ENCODE results near the gene YIF1B.
"Not testable (repeated sequence)": the region's sequence is repeated elsewhere in the genome, so short reads cannot be mapped to it uniquely, and the experiment has no call there.

Gene YIF1B, protein sequence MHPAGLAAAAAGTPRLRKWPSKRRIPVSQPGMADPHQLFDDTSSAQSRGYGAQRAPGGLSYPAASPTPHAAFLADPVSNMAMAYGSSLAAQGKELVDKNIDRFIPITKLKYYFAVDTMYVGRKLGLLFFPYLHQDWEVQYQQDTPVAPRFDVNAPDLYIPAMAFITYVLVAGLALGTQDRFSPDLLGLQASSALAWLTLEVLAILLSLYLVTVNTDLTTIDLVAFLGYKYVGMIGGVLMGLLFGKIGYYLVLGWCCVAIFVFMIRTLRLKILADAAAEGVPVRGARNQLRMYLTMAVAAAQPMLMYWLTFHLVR

DNA sequence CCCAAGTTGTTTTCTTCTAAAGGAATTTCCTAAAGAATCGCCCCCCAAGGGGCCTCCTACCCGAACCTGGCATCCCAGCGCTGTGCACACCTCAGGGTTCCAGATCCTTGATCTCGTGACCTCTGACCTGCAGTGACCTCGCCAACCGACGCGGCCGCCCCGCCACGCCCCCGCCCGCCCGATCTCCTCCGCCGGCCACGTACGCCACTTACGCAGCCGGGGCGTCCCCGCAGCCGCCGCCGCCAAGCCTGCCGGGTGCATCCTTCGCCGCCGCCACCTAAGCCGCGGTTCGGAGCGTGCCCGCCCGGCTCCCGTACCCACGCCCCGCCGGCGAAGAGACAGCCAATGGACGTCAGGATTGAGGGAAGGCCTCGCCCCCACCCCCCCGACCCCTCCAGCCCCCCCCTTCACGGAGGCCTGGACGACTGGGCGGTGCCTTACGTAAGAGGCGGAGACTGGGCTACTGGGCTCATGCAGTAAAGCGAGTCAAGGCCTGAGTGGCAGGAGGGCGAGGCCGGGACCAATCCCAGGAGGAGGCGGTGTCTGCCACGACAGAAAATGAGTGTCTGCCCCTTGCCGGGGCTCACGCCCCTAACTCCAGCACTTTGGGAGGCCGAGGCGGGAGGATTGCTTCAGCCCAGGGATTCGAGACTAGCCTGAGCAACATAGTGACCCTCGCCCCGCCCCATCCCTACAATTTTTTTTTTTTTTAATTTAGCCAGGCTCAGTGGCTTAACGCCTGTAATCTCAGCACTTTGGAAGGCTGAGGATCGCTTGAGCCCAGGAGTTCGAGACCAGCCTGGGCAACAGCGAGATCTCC, at the start of gene YIF1B:
Gene YIF1B, minus strand, starts transcription at position 291 of the 820 bp plus-strand sequence. Its CDS starts 30 bp downstream, at position 261.
- DNase-seq: peak; percentile 95
- Mint-ChIP-seq H3K27ac (peak within 1 kb of the TSS; percentile 91), H3K9me3 (no peaks in the 10 kb centered on the region), H3K4me1 (peaks cover 23% of the 10 kb centered on the region), H3K36me3 (ENCODE audit: low read depth) (no peaks in the 10 kb centered on the region), H3K4me3 (peak within 1 kb of the TSS; percentile 90), H3K27me3 (ENCODE audit: low read depth, poor library complexity) (peaks cover 53% of the 10 kb centered on the region)
- TF ChIP-seq, protein P1, sequence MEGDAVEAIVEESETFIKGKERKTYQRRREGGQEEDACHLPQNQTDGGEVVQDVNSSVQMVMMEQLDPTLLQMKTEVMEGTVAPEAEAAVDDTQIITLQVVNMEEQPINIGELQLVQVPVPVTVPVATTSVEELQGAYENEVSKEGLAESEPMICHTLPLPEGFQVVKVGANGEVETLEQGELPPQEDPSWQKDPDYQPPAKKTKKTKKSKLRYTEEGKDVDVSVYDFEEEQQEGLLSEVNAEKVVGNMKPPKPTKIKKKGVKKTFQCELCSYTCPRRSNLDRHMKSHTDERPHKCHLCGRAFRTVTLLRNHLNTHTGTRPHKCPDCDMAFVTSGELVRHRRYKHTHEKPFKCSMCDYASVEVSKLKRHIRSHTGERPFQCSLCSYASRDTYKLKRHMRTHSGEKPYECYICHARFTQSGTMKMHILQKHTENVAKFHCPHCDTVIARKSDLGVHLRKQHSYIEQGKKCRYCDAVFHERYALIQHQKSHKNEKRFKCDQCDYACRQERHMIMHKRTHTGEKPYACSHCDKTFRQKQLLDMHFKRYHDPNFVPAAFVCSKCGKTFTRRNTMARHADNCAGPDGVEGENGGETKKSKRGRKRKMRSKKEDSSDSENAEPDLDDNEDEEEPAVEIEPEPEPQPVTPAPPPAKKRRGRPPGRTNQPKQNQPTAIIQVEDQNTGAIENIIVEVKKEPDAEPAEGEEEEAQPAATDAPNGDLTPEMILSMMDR (IDR thresholded peaks at IDR 0.05): no peak

DNA sequence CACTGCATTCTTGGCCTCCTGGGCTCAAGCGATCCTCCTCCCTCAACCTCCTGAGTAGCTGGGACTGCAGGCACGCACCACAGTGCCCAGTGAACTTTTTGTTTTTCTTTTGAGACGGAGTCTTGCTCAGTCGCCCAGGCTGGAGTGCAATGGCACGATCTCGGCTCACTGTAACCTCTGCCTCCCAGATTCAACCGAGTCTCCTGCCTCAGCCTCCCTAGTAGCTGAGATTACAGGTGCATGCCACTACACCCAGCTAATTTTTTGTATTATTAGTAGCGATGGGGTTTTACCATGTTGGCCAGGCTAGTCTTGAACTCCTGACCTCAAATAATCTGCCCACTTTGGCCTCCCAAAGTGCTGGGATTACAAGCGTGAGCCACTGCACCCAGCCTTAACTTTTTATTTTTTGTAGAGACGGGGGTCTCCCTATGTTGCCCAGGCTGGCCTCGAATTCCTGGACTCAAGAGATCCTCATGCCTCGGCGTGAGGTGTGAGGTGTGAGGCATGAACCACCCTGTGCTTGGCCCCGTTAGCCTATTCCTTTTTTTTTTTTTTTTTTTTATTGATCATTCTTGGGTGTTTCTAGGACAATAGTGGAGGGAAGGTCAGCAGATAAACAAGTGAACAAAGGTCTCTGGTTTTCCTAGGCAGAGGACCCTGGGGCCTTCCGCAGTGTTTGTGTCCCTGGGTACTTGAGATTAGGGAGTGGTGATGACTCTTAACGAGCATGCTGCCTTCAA, 47.4 kb upstream of the YIF1B start:
- not testable (repeated sequence) for DNase-seq; H3K36me3 Mint-ChIP-seq (ENCODE audit: low read depth); H3K27ac Mint-ChIP-seq
- H3K4me1 Mint-ChIP-seq: peaks cover 12% of the 10 kb centered on the region
- H3K4me3 Mint-ChIP-seq: peak overlapping the region; percentile 84
- peaks cover 14% of the 10 kb centered on the region for H3K9me3 Mint-ChIP-seq
- peaks cover 63% of the 10 kb centered on the region for H3K27me3 Mint-ChIP-seq (ENCODE audit: low read depth, poor library complexity)

DNA sequence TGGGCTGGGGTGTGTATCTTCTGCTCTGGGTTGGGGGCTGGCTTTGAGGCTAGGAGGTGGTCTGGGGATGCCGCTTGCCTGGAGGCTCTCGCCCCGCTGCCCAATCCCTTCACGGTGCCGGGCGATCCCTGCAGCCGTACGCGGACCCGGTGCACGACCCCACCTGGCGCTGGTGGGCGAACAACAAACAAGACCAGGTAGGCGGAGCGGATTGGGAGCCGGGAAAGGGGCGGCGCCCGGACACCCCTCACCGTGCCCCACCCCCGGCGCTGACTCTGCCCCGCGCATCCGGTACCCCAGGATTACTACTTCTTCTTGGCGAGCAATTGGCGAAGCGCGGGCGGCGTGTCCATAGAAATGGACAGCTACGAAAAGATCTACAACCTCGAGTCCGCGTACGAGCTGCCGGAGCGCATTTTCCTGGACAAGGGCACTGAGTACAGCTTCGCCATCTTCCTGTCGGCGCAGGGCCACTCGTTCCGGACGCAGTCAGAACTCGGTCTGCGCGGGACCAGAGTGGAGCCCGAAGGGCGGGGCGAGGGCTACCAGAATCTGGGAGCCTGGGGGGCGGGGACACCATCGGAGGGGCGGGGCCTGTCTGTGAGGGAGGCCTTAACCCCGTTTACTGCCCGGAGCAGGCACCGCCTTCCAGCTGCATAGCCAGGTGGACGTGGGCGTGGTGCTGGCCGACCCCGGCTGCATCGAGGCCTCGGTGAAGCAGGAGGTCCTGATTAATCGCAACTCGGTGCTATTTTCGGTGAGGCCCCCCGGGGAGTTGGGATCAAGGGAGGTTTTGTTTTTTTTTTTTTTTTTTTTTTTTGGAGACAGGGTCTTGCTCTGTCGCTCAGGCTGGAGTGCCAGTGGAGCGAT, 46.6 kb upstream of the YIF1B start:
- Mint-ChIP-seq H3K27ac (no peak overlapping the region), H3K36me3 (ENCODE audit: low read depth) (no peaks in the 10 kb centered on the region), H3K4me1 (peaks cover 12% of the 10 kb centered on the region), H3K9me3 (peaks cover 14% of the 10 kb centered on the region), H3K27me3 (ENCODE audit: low read depth, poor library complexity) (peaks cover 69% of the 10 kb centered on the region), H3K4me3 (peak overlapping the region; percentile 84)
- TF ChIP-seq, protein P1 (IDR thresholded peaks at IDR 0.05): no peak
- peak; percentile 86 for DNase-seq

DNA sequence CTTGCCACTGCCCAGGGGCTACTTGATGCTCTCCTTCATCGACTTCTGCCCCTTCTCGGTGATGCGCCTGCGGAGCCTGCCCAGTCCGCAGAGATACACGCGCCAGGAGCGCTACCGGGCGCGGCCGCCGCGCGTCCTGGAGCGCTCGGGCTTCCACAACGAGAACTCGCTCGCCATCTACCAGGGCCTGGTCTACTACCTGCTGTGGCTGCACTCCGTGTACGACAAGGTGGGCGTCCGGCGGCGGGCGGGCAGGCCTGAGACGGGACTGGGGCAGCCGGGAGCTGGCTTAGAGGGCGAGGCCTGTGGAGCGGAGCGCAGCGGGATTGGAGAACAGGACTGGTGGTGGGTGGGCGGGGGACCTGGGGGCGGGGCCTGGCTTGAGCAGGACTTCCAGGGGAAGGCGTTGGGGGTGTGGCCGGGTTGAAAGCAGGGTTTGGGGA, 45.9 kb upstream of the YIF1B start:
- Mint-ChIP-seq H3K27me3 (ENCODE audit: low read depth, poor library complexity) (peaks cover 71% of the 10 kb centered on the region), H3K9me3 (peaks cover 14% of the 10 kb centered on the region), H3K36me3 (ENCODE audit: low read depth) (no peaks in the 10 kb centered on the region), H3K4me3 (peak overlapping the region; percentile 84), H3K27ac (no peak overlapping the region), H3K4me1 (peaks cover 12% of the 10 kb centered on the region)
- TF ChIP-seq, protein P1 (IDR thresholded peaks at IDR 0.05): no peak
- DNase-seq: peak; percentile 91

DNA sequence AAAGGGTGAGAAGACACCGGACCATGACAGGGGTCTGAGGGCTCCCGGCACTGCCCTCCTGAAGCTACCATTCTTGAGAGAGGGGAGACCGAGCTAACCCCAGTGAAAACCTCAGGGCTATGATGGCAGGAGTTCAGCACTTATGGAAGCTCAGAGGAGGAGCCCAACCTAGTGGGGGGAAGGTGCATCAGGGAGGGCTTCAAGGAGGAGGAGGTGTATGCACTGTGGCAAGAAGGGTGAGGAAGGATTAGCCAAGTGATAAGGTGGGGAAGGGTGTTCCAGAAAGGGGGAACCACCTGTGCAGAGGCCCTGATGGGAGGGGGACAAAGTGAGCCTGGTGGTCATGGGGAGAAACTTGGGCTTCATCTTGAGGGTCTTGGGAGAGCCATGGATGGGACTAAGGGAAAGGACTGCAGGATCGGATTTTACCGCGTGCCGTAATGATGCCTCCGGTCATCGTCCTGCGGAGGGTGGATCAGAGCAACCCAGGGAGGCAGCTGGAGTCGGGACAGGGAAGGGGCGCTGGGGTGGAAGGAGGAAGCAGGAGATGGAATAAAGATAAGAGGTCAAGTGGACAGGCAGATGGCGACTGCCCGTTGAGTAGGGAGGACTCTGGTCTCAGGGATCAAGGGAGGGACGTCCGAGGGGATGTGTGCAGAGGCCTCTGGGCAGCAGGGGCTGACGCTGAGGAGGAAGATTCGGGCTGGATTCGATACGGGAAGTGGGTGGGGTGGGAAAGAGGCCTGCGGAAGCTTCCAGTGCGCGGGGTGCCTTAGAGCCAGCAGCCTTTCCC, 45.3 kb upstream of the YIF1B start:
- peaks cover 74% of the 10 kb centered on the region for H3K27me3 Mint-ChIP-seq (ENCODE audit: low read depth, poor library complexity)
- no peak overlapping the region for H3K27ac Mint-ChIP-seq

More for the DNA sequence above, 45.3 kb upstream of the YIF1B start:
- peaks cover 12% of the 10 kb centered on the region for H3K4me1 Mint-ChIP-seq
- peaks cover 12% of the 10 kb centered on the region for H3K9me3 Mint-ChIP-seq
- TF ChIP-seq, protein P1 (IDR thresholded peaks at IDR 0.05): no peak
- no peaks in the 10 kb centered on the region for H3K36me3 Mint-ChIP-seq (ENCODE audit: low read depth)
- DNase-seq: no peak
- peak overlapping the region; percentile 84 for H3K4me3 Mint-ChIP-seq
